ENCODE results near the gene DNAH14.
"Not testable (repeated sequence)": the region's sequence is repeated elsewhere in the genome, so short reads cannot be mapped to it uniquely, and the experiment has no call there.

The DNAH14 gene

DNA sequence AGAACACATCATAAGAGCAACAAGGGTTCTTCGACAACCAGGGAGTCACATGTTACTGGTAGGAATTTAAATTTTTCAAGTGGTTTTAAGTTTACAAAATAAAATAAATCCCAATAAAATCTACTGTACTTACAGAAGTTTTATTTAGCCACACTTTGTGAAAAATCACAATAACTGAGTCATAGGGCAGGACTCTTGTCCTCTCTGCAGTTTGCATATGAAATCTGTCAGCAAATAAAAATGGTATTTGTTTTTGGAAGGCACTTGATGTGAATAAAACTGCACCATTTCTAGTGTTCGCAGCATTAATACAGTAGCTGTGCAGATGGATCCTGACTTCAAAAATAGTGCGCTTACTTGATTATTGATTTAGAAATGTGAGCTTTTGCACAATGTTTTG is 348.0 kb downstream of the DNAH14 start:
- DNase-seq = no peak

DNA sequence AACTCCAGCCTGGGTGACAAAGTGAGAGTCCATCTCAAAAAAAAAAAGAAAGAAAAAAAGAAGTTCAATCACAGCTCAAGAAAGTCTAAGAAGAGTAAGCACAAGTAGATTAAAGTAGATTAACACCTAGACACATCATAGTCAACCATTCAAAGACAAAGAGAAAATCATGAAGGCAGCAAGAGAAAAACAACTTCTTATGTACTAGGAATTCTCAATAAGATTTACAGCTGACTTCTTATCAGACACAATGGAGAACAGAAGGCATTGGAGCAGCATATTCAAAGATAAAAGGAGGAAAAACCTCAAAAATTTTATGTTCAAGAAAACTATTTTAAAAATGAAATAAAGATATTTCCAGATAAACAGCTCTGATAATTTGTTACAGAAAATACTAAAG is 351.1 kb downstream of the DNAH14 start:
- DNase-seq = no peak

DNA sequence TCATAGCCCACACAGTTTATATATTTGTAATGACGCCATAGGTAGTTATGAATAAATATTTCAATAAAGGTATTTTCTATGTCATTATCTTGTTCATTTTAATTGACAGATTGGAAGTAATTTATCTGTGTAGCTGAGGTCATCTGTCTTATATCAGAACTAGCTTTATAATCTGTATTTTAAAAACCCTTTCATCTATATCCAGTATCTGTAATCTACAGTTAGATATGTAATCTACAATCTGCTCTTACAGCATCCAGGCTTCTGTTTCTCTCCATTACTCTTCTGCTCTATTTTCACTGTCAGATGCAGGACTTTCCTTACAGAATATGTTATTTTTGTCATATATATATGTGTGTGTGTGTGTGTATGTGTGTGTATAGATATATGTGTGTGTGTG is 360.8 kb downstream of the DNAH14 start:
- no peak for DNase-seq

DNA sequence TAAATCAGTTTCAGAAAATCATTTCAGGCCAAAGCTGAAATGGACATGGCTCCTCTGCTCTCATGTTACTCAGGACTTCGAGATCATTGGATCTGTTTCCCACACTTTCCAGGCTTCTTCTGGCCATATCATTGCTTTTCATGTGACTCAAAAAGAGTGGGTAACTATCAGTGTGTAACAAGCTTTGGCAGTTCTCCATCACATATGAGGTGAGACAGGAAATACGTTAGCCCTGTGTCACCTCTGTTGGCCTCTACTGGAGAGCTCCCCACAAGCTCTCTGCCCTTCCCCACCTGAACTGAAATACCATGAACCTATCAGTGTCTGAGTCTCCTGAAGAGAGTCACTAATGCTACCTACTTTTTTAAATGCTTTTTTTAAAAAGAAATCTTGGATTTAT is 370.1 kb downstream of the DNAH14 start:
- DNase-seq = no peak

DNA sequence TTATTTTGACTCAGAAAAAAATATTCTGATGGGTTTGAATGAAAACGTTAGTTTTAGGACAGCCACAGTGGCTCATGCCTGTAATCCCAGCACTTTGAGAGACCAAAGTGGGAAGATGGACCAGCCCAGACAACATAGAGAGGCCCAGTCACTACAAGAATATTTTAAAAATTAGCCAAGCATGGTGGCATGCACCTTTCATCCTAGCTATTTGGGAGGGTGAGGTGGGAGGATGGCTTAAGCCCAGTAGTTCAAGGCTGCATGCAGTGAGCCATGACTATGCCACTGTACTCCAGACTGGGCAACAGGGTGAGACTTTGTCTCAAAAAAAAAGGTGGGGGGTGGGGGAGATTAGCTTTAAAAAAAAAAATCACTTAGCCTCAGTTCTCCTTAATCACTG is 370.9 kb downstream of the DNAH14 start:
- DNase-seq = no peak

DNA sequence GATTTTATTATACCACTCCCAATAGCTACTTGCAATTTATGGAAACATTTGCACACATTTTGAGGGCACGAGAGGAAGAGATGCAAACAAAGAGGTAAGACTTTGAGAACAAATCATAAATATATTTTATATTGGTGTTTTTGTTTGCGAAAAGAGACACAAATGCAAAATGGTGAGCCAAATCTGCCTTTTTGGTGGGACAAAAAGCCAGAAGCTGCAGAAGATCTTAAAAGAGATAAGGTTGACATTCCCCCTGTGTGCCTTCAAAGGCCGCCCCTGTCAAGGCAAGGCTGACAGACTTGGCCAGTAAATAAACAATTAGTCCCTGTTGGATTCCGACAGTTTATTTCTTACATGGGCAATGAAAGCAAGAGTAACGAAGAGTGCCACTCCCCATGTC is 375.5 kb downstream of the DNAH14 start:
- DNase-seq = no peak

DNA sequence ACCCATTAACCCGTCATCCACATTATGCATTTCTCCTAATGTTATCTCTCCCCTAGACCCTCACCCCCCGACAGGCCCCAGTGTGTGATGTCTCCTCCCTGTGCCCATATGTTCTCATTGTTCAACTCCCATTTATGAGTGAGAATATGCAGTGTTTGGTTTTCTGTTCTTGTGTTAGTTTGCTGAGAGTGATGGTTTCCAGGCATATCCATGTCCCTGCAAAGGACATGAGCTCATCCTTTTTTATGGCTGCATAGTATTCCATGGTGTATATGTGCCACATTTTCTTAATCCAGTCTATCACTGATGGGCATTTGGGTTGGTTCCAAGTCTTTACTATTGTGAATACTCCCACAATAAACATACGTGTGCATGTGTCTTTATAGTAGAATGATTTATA is 381.1 kb downstream of the DNAH14 start:
- DNase-seq = not testable (repeated sequence)

DNA sequence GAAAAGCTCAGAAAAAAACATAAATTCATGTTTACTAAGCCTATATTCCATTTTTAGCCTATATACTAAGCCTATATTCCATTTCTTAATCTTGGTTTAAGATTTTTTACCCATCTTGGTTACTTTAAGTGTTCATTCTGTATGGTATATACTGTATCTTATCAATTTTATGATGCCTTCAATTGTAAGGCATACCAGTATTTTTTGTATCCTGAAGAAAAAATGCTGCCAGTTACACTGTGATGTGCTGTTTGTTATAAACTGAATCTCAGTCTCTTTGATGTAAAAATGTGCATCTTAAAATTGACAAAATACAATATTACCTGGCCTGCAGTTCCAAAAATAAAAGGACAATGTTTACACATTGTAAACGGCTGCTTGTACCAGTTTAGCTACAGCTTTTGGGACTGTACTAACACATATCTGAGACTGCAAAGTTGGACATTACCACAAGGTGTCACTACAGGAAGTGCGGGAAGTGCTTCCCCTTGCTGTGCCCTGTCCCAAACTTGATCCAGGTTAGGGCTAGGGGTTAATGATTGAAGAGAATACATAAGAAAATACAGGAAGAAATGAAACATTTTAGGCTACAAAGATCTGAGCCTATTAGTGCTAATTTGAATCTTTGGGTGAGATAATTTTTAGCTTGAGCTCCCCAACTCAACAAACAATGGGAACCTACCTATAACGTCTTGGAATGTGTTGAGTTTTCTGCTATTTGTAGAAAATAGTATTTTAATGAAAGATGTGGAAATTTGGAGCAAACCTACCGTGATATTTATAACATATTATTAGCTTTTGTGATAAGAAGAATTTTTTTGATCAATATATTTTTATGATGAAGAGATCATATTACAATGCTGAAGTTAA is 389.5 kb downstream of the DNAH14 start:
- peak; percentile 1 to 62 for DNase-seq

DNA sequence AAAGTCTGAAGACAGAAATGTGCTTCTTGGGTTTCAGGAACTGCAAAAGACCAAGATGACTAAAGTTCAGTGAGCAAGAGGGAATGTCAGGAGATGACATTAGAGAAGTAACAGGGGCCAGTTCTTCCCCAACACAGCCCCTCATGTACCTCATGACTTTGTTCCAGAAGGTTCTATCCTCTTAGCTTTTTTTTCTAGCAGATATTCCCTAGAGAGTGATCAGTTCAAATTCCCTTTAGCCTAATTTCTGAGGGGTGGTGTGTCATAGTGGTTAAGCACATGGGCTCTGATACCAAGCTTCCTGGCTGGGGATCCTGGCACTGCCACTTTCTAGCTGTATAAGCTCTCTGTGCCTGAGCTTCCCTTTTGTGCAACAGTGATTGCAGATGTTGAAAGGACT is 390.4 kb downstream of the DNAH14 start:
- DNase-seq = no peak

DNA sequence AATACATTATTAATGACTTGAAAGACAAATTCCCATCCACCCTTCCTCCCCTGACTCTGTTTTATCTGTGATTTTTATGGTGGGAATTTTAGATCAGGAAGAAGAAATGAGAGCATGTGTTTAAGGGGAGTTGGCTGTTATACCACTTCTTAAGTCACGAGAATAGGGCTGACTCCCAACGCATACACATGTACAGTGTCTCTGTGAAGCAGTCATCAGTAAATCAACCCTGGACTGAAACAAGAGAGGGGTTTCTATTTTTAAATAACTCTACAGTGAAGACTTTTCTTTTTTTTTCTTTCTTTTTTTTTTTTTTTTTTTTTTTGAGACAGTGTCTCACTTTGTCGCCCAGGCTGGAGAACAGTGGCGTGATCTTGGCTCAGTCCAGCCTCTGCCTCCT is 392.3 kb downstream of the DNAH14 start:
- no peak for DNase-seq

DNA sequence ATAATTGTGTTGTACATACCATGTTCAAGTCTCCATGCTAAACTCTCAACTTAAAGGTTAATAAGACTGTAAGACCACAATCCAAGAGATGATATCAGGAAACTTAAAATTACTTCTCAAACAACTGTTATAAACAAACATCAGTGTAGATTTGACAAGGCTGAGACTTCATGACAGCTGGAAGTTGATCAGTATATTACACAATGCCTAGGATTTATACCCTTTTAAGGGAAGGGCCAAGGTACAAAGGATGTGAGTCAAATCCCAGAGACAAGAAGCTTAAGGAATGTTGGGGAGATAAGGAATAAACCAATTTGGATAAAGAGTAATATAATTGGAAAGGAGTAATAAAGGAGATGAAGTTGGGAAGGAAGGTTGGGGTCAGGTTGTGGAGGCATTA is 399.6 kb downstream of the DNAH14 start:
- no peak for DNase-seq

DNA sequence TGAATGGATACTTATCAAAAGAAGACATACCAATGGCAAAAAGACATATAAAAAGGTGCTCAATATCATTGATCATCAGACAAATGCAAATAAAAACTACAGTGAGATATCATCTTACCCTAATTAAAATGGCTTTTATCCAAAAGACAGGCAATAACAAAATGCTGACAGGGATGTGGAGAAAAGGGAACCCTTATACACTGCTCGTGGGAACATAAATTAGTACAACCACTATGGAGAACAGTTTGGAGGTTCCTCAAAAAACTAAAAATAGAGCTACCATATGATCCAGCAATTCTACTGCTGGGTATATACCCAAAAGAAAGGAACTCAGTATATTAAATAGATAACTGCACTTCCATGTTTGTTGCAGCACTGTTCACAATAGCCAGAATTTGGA is 400.5 kb downstream of the DNAH14 start:
- not testable (repeated sequence) for DNase-seq

DNA sequence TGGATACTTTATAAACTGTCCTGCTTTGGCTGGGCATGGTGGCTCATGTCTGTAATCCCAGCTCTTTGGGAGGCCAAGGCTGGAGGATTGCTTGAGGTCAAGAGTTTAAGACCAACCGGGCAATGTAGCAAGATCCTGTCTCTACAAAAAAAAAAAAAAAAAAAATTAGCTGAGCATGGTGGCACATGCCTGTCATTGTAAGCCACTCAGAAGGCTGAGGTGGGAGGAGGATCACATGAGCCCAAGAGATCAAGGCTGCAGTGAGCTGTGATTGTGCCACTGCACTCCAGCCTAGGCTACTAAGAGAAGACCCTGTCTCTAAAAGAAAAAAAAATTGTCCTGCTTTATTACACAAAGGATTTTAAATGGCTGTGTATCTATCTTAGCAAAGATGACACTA is 403.2 kb downstream of the DNAH14 start:
- DNase-seq = no peak

DNA sequence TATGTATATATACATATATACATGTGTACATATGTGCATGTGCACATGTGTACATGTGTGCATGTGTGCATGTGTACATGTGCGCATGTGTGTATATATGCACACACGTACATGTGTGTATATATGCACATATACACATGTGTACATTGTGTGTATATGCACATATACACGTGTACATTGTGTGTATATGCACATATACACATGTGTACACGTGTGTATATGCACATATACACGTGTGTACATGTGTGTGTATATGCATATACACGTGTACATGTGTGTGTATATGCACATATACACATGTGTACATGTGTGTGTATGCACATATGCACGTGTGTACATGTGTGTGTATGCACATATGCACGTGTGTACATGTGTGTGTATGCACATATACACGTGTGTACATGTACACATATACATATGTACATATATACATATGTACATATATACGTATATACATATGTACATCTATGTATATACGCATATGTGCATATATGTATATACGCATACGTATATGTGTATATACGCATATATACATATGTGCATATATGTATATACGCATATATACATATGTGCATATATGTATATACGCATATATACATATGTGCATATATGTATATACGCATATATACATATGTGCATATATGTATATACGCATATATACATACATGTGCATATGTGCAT is 405.8 kb downstream of the DNAH14 start:
- DNase-seq = not testable (repeated sequence)

DNA sequence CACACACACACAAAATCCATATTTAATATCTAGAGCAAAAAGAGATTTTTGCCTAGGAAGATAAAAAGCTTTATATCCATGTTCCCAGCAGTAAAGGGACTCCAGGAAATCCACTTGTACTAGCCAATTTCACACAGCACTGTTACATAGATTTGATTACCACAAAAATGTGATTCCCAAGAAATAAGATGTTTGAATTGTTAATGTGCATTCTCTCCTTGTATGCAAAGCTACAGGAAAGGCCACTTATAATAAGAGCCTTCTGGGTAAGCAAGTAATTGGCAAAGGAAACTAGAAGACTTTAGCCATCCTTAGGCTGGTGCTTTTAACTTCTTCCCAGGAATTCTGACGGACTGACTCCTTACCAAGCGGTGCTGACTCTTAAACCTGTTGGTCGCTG is 409.1 kb downstream of the DNAH14 start:
- DNase-seq = no peak

DNA sequence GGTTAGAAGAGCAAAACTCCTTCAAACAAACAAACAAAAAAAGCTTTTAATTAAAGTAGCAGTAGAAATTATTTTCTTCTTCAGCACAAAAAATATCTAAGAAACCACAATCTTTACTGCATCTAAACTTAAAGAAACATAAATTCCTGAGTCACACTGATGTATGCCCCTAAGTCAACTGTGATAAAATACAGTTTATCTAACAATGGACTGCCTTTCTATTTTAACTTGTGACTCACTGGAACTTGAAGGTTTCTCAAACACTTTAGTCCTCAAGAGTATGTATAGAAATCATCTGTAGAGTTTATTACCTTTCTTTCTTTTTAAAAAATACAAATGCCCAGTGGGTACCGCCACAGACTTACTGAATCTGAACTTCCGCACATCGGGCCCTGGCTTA is 412.2 kb downstream of the DNAH14 start:
- DNase-seq = no peak

DNA sequence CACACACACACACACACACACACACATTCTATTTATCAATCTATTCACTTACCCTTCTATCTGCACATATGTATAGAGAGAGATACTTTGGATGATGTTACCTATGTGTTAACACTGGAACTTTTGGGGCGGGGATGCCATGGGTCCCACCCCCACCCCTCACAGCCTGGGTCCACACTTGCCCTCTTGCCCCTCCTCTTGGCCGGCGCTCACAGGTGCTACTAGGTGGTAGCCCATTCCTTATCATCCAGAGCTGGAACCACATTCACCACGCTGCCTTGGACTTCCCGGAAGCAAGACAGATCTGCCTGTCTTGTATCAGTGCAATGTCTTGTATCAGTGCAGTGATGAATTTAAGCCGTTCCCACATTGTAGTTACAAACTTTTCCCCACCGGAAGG is 413.2 kb downstream of the DNAH14 start:
- no peak for DNase-seq

DNA sequence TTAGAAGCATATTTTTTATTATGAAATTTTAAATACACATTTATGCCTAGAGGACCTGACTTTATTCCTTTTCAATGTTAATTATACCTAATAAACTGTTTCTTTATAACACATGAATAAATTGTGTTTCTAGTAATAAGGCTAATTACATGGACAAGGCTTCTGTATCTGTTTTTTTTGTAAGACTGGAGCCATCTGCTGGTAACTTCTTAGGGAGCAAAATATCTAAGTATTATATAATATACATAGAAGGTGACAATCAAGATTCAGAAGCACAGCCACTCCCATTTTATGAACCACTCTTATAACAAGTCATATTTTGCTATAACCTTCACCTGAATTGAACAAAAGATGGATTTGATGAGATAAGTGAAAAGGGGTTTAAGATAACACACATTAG is 414.1 kb downstream of the DNAH14 start:
- DNase-seq = peak in 1 of 2 experiments; percentile 14

DNA sequence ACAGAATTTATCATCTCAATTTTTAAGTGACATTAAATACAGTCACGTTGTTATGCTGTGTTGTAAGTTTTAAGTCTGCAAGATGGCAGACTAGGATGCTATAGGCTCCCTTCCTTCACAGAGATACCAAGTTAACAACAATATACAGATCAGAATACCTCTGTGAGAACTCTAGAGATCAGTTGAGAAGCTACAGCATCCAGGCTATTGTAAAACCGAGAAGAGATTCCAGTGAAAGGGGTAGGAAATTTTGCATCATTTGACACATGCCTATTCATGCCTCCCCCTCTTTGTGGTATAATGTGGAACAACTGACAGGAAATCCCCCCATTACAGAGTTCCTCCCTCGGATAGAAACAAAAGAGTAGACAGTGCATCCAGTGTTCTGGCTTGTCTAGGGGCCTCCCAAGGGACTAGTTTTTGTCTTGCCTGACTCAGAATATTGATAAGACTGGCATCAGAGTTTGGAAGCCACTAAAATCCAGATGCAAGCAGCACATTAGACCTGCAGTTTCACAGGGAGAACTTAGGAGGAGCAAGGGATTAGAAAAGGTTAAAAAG is 417.7 kb downstream of the DNAH14 start:
- peak; percentile 33 to 35 for DNase-seq

DNA sequence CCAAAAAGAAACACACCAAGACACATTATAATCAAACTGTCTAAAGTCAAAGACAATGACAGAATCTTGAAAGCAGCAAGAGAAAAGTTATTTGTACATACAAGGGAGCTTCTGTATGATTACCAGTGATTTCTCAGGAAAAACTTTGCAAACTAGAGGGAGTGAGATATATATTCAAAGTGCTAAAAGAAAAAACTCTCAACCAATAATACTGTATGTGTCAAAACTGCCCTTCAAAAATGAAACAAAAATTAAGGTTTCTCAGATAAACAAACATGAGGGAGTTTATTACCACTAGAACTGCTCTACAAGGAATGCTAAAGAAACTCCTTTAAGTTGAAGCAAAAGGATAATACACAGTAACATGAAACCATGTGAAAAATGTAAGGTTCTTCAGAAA is 418.9 kb downstream of the DNAH14 start:
- no peak for DNase-seq

DNA sequence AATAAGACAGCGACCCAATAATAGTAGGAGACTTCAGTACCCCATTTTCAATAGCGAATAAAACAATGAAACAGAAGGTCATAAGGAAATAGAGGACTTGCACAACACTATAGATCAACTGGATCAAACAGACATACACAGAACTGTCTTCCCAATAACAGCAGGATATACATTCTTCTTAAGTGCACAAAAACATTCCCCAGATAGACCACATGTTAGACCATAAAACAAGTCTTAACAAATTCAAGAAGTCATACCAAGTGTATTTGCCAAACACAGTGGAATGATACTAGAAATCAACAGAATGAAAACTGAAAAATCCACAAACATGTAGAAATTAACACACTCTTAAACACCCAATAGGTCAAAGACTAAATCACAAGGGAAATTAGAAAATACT is 420.4 kb downstream of the DNAH14 start:
- DNase-seq = no peak

DNA sequence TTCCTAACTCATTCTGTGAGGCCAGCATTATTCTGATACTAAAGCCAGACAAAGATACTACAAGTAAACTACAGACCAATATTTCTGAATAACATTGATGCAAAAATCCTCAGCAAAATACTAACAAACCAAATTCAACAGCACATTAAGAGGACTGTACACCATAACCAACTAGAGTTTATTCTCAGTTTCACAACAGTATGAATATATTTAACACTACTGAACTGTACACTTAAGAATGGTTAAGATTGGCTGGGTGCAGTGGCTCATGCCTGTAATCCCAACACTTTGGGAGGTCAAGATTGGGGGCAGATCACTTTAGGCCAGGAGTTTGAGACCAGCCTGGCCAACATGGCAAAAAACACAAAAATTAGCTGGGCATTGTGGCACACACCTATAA is 421.4 kb downstream of the DNAH14 start:
- no peak for DNase-seq

DNA sequence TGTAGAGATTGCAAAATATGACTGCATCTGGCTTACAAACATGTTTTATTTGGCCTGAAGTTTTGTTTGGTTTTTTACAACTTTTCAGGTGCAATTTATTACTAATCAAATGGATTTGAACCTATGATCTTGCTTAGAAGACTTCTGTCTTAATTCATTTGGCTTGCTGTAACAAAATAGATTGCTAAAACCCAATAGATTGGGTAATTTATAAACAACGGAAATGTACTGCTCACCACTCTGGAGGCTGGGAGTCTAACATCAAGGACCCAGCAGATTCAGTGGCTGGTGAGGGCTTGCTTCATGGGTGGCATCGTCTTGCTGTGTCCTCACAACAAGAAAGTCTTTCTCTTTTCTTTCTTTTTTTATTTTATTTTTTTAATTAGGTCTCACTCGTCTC is 425.4 kb downstream of the DNAH14 start:
- DNase-seq = no peak

DNA sequence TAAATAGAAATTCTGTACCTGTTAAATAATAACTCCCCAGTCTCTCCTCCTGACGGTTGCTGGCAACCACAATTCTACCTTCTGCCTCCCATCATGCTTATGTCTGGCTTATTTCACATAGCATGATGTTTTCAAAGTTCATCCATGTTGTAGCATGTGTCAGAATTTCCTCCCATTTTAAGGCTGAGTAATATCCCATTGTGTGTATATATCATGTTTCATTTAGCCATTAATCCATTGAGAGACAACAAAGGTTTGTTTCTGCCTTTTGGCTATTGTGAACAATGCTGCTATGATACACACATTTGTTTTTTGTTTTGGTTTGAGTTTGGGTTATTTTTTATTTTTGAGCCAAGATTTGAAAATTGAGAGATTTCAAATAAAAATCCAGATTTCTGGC is 426.4 kb downstream of the DNAH14 start:
- no peak for DNase-seq

All from NCI-H526 (cell line).